GM12891 (cell line): ENCODE data around the gene DCLK2.

Source experiments
- PAX5 ChIP-seq: IDR thresholded peaks from 2 replicates; pipeline ENCODE4 v1.6.1; 2011; ENCODE audit warnings: low read length, moderate library complexity, mild to moderate bottlenecking; ENCODE audit not compliant: insufficient read depth, severe bottlenecking
- POLR2A ChIP-seq: IDR thresholded peaks from 2 replicates; pipeline ENCODE4 v1.6.1; 2011; ENCODE audit warnings: low read depth, low read length, control low read depth
- POLR2AphosphoS5 ChIP-seq: IDR thresholded peaks from 2 replicates; pipeline ENCODE4 v1.6.1; 2011; ENCODE audit warnings: low read depth, low read length, control low read depth
- POU2F2 ChIP-seq: IDR thresholded peaks from 2 replicates; pipeline ENCODE4 v1.6.1; 2011; ENCODE audit warnings: low read depth, mild to moderate bottlenecking, control low read depth, low read length, moderate library complexity
- SPI1 ChIP-seq: IDR thresholded peaks from 2 replicates; pipeline ENCODE4 v1.6.1; 2011; ENCODE audit warnings: low read depth, low read length, control low read depth
- TAF1 ChIP-seq: IDR thresholded peaks from 2 replicates; pipeline ENCODE4 v1.6.1; 2011; ENCODE audit warnings: low read depth, low read length, control low read depth

- TF ChIP-seq POLR2AphosphoS5 (no peak), POLR2A (no peak), PAX5 (no peak), POU2F2 (no peak), TAF1 (no peak), SPI1 (no peak)
Measured at GRCh38 chr4:150056569-150056968, 21.7 kb upstream of the DCLK2 start.
